Measurements from ENCODE around the gene JCAD. TPM values are rescaled to one million over a fixed set of nuclear protein-coding genes. Genes with fewer than 3 reads are reported as not detected.
A peak's percentile ranks its signal among the peaks of the same experiment; 100 is the strongest.

The JCAD gene
- total RNA-seq, 1 donor from 2014 or later: 27.3 TPM

DNA sequence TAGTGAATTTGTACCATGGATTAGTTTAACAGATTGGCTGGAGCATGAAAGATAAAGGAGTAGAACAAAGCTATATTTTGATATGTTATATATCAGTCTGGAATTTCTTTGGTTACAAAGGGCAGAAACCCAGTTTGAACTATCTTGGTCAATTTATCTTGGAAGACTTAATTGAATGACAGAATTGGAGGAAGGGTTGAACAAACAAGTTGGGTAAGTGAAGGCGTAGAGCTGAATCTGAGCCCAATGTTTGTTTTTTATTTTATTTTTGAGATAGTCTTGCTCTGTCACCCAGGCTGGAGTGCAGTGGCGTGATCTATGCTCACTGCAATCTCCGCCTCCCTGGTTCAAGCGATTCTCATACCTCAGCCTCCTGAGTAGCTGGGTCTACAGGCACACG is 21.8 kb upstream of the JCAD start:
- Mint-ChIP-seq H3K27me3 (ENCODE audit: low read depth, unreplicated experiment) (no peaks in the 10 kb centered on the region), H3K4me3 (ENCODE audit: unreplicated experiment) (no peak overlapping the region), H3K27ac (ENCODE audit: unreplicated experiment) (no peak overlapping the region), H3K36me3 (ENCODE audit: low read depth, unreplicated experiment) (no peaks in the 10 kb centered on the region), H3K9me3 (ENCODE audit: unreplicated experiment) (no peaks in the 10 kb centered on the region), H3K4me1 (ENCODE audit: low read depth, unreplicated experiment) (peaks cover 10% of the 10 kb centered on the region)
- no peak overlapping the region for H3K9ac ChIP-seq (ENCODE audit: low read length)
- TF ChIP-seq EZH2 (IDR thresholded peaks at IDR 0.05; ENCODE audit: insufficient read depth, low read length) (no peak), CTCF (IDR thresholded peaks at IDR 0.05; ENCODE audit: insufficient read depth, low read depth, low read length) (no peak)
- peak; percentile 23 for FAIRE-seq
- H3K4me2 ChIP-seq (ENCODE audit: low read length): no peak overlapping the region
- no peak overlapping the region for H2AFZ ChIP-seq (ENCODE audit: low read depth, low read length)
- H4K20me1 ChIP-seq (ENCODE audit: insufficient read depth, low read length): no peaks in the 10 kb centered on the region
- peaks cover 4% of the 10 kb centered on the region for H3K27me3 ChIP-seq (ENCODE audit: insufficient read depth, low read length)
- no peak overlapping the region for H3K27ac ChIP-seq (ENCODE audit: low read depth, low read length)
- no peak overlapping the region for H3K4me3 ChIP-seq (ENCODE audit: insufficient read depth, low read depth, low read length)
- no peaks in the 10 kb centered on the region for H3K4me1 ChIP-seq (ENCODE audit: insufficient read depth, low read length)
- no peaks in the 10 kb centered on the region for H3K36me3 ChIP-seq (ENCODE audit: insufficient read depth, low read length)
- H3K9me3 ChIP-seq (ENCODE audit: insufficient read depth, low read depth, low read length): no peaks in the 10 kb centered on the region
- no peak for DNase-seq (ENCODE audit: low read depth)
- H3K79me2 ChIP-seq (ENCODE audit: insufficient read depth, low read length): no peaks in the 10 kb centered on the region

GRCh38 chr10:30080161-30080560 is 20.8 kb upstream of the JCAD start:
- Histone ChIP-seq H3K4me1 (ENCODE audit: insufficient read depth, low read length) (no peaks in the 10 kb centered on the region), H2AFZ (ENCODE audit: low read depth, low read length) (no peak overlapping the region), H3K9me3 (ENCODE audit: insufficient read depth, low read depth, low read length) (no peaks in the 10 kb centered on the region), H3K27ac (ENCODE audit: low read depth, low read length) (no peak overlapping the region), H3K79me2 (ENCODE audit: insufficient read depth, low read length) (no peaks in the 10 kb centered on the region), H3K27me3 (ENCODE audit: insufficient read depth, low read length) (peaks cover 4% of the 10 kb centered on the region), H3K4me3 (ENCODE audit: insufficient read depth, low read depth, low read length) (no peak overlapping the region), H3K4me2 (ENCODE audit: low read length) (no peak overlapping the region), H3K9ac (ENCODE audit: low read length) (no peak overlapping the region), H3K36me3 (ENCODE audit: insufficient read depth, low read length) (no peaks in the 10 kb centered on the region), H4K20me1 (ENCODE audit: insufficient read depth, low read length) (no peaks in the 10 kb centered on the region)
- no peaks in the 10 kb centered on the region for H3K36me3 Mint-ChIP-seq (ENCODE audit: low read depth, unreplicated experiment)
- H3K4me1 Mint-ChIP-seq (ENCODE audit: low read depth, unreplicated experiment): peaks cover 10% of the 10 kb centered on the region
- no peaks in the 10 kb centered on the region for H3K9me3 Mint-ChIP-seq (ENCODE audit: unreplicated experiment)
- DNase-seq (ENCODE audit: low read depth): no peak
- no peaks in the 10 kb centered on the region for H3K27me3 Mint-ChIP-seq (ENCODE audit: low read depth, unreplicated experiment)
- TF ChIP-seq EZH2 (IDR thresholded peaks at IDR 0.05; ENCODE audit: insufficient read depth, low read length): no peak
- TF ChIP-seq CTCF (IDR thresholded peaks at IDR 0.05; ENCODE audit: insufficient read depth, low read depth, low read length): no peak
- no peak overlapping the region for H3K27ac Mint-ChIP-seq (ENCODE audit: unreplicated experiment)
- no peak for FAIRE-seq
- H3K4me3 Mint-ChIP-seq (ENCODE audit: unreplicated experiment): no peak overlapping the region

- FAIRE-seq (no peak), DNase-seq (ENCODE audit: low read depth) (no peak)
- Mint-ChIP-seq H3K4me3 (ENCODE audit: unreplicated experiment) (no peak overlapping the region), H3K27me3 (ENCODE audit: low read depth, unreplicated experiment) (no peaks in the 10 kb centered on the region), H3K36me3 (ENCODE audit: low read depth, unreplicated experiment) (no peaks in the 10 kb centered on the region), H3K27ac (ENCODE audit: unreplicated experiment) (no peak overlapping the region), H3K4me1 (ENCODE audit: low read depth, unreplicated experiment) (peaks cover 8% of the 10 kb centered on the region), H3K9me3 (ENCODE audit: unreplicated experiment) (no peaks in the 10 kb centered on the region)
- TF ChIP-seq EZH2 (IDR thresholded peaks at IDR 0.05; ENCODE audit: insufficient read depth, low read length) (no peak), CTCF (IDR thresholded peaks at IDR 0.05; ENCODE audit: insufficient read depth, low read depth, low read length) (no peak)
- Histone ChIP-seq H3K79me2 (ENCODE audit: insufficient read depth, low read length) (no peaks in the 10 kb centered on the region), H2AFZ (ENCODE audit: low read depth, low read length) (no peak overlapping the region), H3K27me3 (ENCODE audit: insufficient read depth, low read length) (peaks cover 4% of the 10 kb centered on the region), H3K4me2 (ENCODE audit: low read length) (no peak overlapping the region), H3K4me1 (ENCODE audit: insufficient read depth, low read length) (no peaks in the 10 kb centered on the region), H4K20me1 (ENCODE audit: insufficient read depth, low read length) (no peaks in the 10 kb centered on the region), H3K4me3 (ENCODE audit: insufficient read depth, low read depth, low read length) (no peak overlapping the region), H3K27ac (ENCODE audit: low read depth, low read length) (no peak overlapping the region), H3K36me3 (ENCODE audit: insufficient read depth, low read length) (no peaks in the 10 kb centered on the region), H3K9ac (ENCODE audit: low read length) (no peak overlapping the region), H3K9me3 (ENCODE audit: insufficient read depth, low read depth, low read length) (no peaks in the 10 kb centered on the region)
Observed at GRCh38 chr10:30079408-30079807, 20.0 kb upstream of the JCAD start.

All from astrocyte (in vitro differentiated cells and primary cell).